GM19043 (cell line): Measurements from ENCODE around the gene HLA-DMB.
A peak's percentile ranks its signal among the peaks of the same experiment; 100 is the strongest.

Source experiments
- ATAC-seq: cut with Tn5 transposase; IDR thresholded peaks from one replicate; pipeline ENCODE4 v1.9.1; 2021; ENCODE audit warnings: low read depth; ENCODE audit not compliant: unreplicated experiment

The HLA-DMB gene

GRCh38 chr6:32931211-32931610, 9.6 kb downstream of the HLA-DMB start:
- ATAC-seq, result no peak

- no peak for ATAC-seq
Measured at GRCh38 chr6:32922083-32922482, 18.7 kb downstream of the HLA-DMB start.

- ATAC-seq, result no peak
Measured at GRCh38 chr6:32920715-32921114, 20.1 kb downstream of the HLA-DMB start.

- no peak for ATAC-seq
Measured at GRCh38 chr6:32912951-32913350, 27.9 kb downstream of the HLA-DMB start.

- no peak for ATAC-seq
Measured at GRCh38 chr6:32908897-32909296, 31.9 kb downstream of the HLA-DMB start.

GRCh38 chr6:32906539-32906938, 34.3 kb downstream of the HLA-DMB start:
- no peak for ATAC-seq

GRCh38 chr6:32905078-32905477, 35.8 kb downstream of the HLA-DMB start:
- no peak for ATAC-seq

- no peak for ATAC-seq
Measured at GRCh38 chr6:32903952-32904351, 36.9 kb downstream of the HLA-DMB start.

GRCh38 chr6:32895006-32895345, 45.9 kb downstream of the HLA-DMB start:
- ATAC-seq, result no peak

- peak; percentile 96 for ATAC-seq
Measured at GRCh38 chr6:32894085-32895005, 46.5 kb downstream of the HLA-DMB start.

- no peak for ATAC-seq
Measured at GRCh38 chr6:32890831-32891230, 50.0 kb downstream of the HLA-DMB start.

- no peak for ATAC-seq
Measured at GRCh38 chr6:32889533-32889932, 51.3 kb downstream of the HLA-DMB start.

GRCh38 chr6:32888576-32888975, 52.3 kb downstream of the HLA-DMB start:
- no peak for ATAC-seq

- ATAC-seq, result no peak
Measured at GRCh38 chr6:32887616-32888015, 53.2 kb downstream of the HLA-DMB start.

- no peak for ATAC-seq
Measured at GRCh38 chr6:32886681-32887383, 54.0 kb downstream of the HLA-DMB start.

GRCh38 chr6:32885698-32886286, 55.0 kb downstream of the HLA-DMB start:
- no peak for ATAC-seq
